Tibial nerve (tissue), 4 donors: Measurements from ENCODE around the gene PRKCZ. TPM values are rescaled to one million over a fixed set of nuclear protein-coding genes. Genes with fewer than 3 reads are reported as not detected.

Experiments
- DNase-seq, 2 donors: peaks; one replicate each; pipeline ENCODE4 v3.0.0-alpha.2; 2019; ENCODE audit warnings: low spot score in 2 of 2
- H3K27ac ChIP-seq, 4 donors: fragments of 200-600 bp; sonication (generic) in 3 of 4; one replicate each; pipeline ENCODE4 v1.5.1; 2017 to 2019; ENCODE audit warnings: mild to moderate bottlenecking in 1 of 4
- H3K27me3 ChIP-seq, 2 donors: fragments of 200-600 bp; sonication (generic) in 1 of 2; one replicate each; pipeline versions ENCODE4 v1.5.1 to v1.6.0; 2017 to 2019
- H3K36me3 ChIP-seq, 3 donors: fragments of 200-600 bp; sonication (generic); one replicate each; pipeline ENCODE4 v1.5.1; 2018 to 2019
- H3K4me1 ChIP-seq, 4 donors: fragments of 200-600 bp; sonication (generic) in 3 of 4; one replicate each; pipeline ENCODE4 v1.5.1; 2017 to 2019
- H3K4me3 ChIP-seq, 4 donors: fragments of 200-600 bp; sonication (generic) in 3 of 4; one replicate each; pipeline ENCODE4 v1.5.1; 2017 to 2019; ENCODE audit warnings: mild to moderate bottlenecking in 1 of 4, moderate library complexity in 1 of 4
- H3K9me3 ChIP-seq, 4 donors: fragments of 200-600 bp; sonication (generic) in 3 of 4; one replicate each; pipeline ENCODE4 v1.5.1; 2017 to 2019
- CTCF ChIP-seq, 5 experiments: fragments of 200-600 bp in 3 of 5; fragments of 450-650 bp in 2 of 5; sonication (generic) in 3 of 5; IDR thresholded peaks; one replicate each; pipeline ENCODE4 v1.5.1; 2016 to 2019; ENCODE audit warnings: antibody characterized with exemption in 5 of 5, mild to moderate bottlenecking in 3 of 5, moderate library complexity in 2 of 5
- EP300 ChIP-seq, 2 donors: sonication (generic); formaldehyde crosslinking; IDR thresholded peaks; one replicate each; pipeline ENCODE4 v1.6.1; 2017; ENCODE audit warnings: antibody characterized with exemption in 2 of 2, mild to moderate bottlenecking in 1 of 2
- POLR2A ChIP-seq, 2 donors: fragments of 450-650 bp; IDR thresholded peaks; one replicate each; pipeline ENCODE4 v1.6.1; 2017; ENCODE audit warnings: antibody characterized with exemption in 2 of 2, mild to moderate bottlenecking in 2 of 2, moderate library complexity in 2 of 2
- WGBS, 2 donors: methylation state at CpG; one replicate each; pipeline ENCODE4 v1.1.5; 2018; 5-methylcytosine and 5-hydroxymethylcytosine counted together
- total RNA-seq, 4 donors: library from RNA; depleted of rRNA; stranded (reverse); fragments of >200 nt; gene quantifications; one replicate each; pipeline ENCODE4 v1.1.0, GENCODE V29; 2016

Gene PRKCZ
- total RNA-seq, 4 donors from 2014 or later: 2.0 to 3.9 (median 2.8) TPM

- H3K27me3 ChIP-seq: peaks cover 0 to 42% of the 10 kb centered on the region in 2 donors
- 82 to 86% methylated on average over 26 of the region's 26 CpGs for WGBS, 2 donors
- H3K4me1 ChIP-seq: no peaks in the 10 kb centered on the region
- H3K4me3 ChIP-seq: no peak overlapping the region
- DNase-seq: no peak
- TF ChIP-seq EP300 (IDR thresholded peaks at IDR 0.05) (no peak), CTCF (IDR thresholded peaks at IDR 0.05) (no peak), POLR2A (IDR thresholded peaks at IDR 0.05) (no peak)
- no peaks in the 10 kb centered on the region for H3K36me3 ChIP-seq
- H3K9me3 ChIP-seq: peaks cover 0 to 5% (median 0%) of the 10 kb centered on the region in 4 donors
- no peak overlapping the region for H3K27ac ChIP-seq
Measured at GRCh38 chr1:2086446-2087078, 36.4 kb downstream of the PRKCZ start.

- Histone ChIP-seq H3K4me3 (no peak overlapping the region), H3K36me3 (no peaks in the 10 kb centered on the region), H3K27me3 (peaks cover 0 to 43% of the 10 kb centered on the region in 2 donors), H3K27ac (no peak overlapping the region), H3K9me3 (no peaks in the 10 kb centered on the region), H3K4me1 (no peaks in the 10 kb centered on the region)
- no peak for DNase-seq
- 16 to 34% methylated on average over 9 to 20 of the region's 21 CpGs for WGBS, 2 donors
- TF ChIP-seq CTCF (IDR thresholded peaks at IDR 0.05): no peak
- no peak for TF ChIP-seq EP300 (IDR thresholded peaks at IDR 0.05)
- TF ChIP-seq POLR2A (IDR thresholded peaks at IDR 0.05): no peak
Measured at GRCh38 chr1:2087766-2088165, 37.6 kb downstream of the PRKCZ start.

GRCh38 chr1:2088458-2088857, 38.2 kb downstream of the PRKCZ start:
- no peaks in the 10 kb centered on the region for H3K36me3 ChIP-seq
- H3K4me1 ChIP-seq: no peaks in the 10 kb centered on the region
- H3K9me3 ChIP-seq: no peaks in the 10 kb centered on the region
- H3K27me3 ChIP-seq: peaks cover 0 to 43% of the 10 kb centered on the region in 2 donors
- TF ChIP-seq POLR2A (IDR thresholded peaks at IDR 0.05) (no peak), CTCF (IDR thresholded peaks at IDR 0.05) (no peak), EP300 (IDR thresholded peaks at IDR 0.05) (no peak)
- DNase-seq: no peak
- WGBS, 2 donors: 48 to 60% methylated on average over 13 to 16 of the region's 16 CpGs
- no peak overlapping the region for H3K4me3 ChIP-seq
- no peak overlapping the region for H3K27ac ChIP-seq

GRCh38 chr1:2089051-2089450, 38.8 kb downstream of the PRKCZ start:
- no peak overlapping the region for H3K4me3 ChIP-seq
- H3K27me3 ChIP-seq: peaks cover 0 to 43% of the 10 kb centered on the region in 2 donors
- 83 to 87% methylated on average over 17 of the region's 17 CpGs for WGBS, 2 donors

More at GRCh38 chr1:2089051-2089450, 38.8 kb downstream of the PRKCZ start:
- no peaks in the 10 kb centered on the region for H3K36me3 ChIP-seq
- TF ChIP-seq EP300 (IDR thresholded peaks at IDR 0.05) (no peak), CTCF (IDR thresholded peaks at IDR 0.05) (no peak), POLR2A (IDR thresholded peaks at IDR 0.05) (no peak)
- no peak overlapping the region for H3K27ac ChIP-seq
- H3K9me3 ChIP-seq: no peaks in the 10 kb centered on the region
- no peaks in the 10 kb centered on the region for H3K4me1 ChIP-seq
- no peak for DNase-seq
